Measurements from ENCODE around the gene CCDC187.

DNA sequence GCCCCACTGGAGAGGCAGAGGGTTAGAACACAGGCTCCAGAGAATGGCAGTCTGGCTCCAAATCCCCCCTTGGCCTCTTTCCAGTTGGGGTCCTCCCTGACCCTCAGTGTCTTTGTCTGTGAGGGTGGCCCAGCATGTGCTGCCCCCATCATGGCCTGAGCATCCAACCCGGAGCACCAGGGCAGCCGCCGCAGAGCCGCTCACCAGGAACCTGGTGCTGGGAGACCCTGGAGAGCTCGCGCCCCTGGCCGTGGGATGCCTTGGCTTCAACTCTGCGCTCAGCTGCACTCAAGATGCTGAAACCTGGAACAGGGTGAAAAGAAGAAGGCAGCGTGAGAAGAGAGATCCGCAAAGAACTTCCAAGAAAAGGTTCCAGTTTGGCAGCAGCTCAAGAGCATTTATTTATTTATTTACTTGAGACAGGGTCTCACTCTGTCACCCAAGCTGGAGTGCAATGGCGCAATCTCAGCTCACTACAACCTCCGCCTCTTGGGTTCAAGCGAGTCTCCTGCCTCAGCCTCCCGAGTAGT, 3.8 kb downstream of the CCDC187 start:
- TF ChIP-seq POLR2A (IDR thresholded peaks at IDR 0.05; ENCODE audit: low read depth, low read length) (no peak), SPI1 (IDR thresholded peaks at IDR 0.05; ENCODE audit: low read depth, low read length) (no peak), PAX5 (IDR thresholded peaks at IDR 0.05; ENCODE audit: insufficient read depth, low read length, severe bottlenecking) (no peak), POLR2AphosphoS5 (IDR thresholded peaks at IDR 0.05; ENCODE audit: low read depth, low read length) (no peak)

All from GM12891 (cell line).